GM10847 (cell line): Measurements from ENCODE around the gene DRD1.

Experiments used
- POLR2A ChIP-seq: IDR thresholded peaks from 2 replicates; pipeline ENCODE4 v1.6.1; 2011; ENCODE audit not compliant: insufficient read length; ENCODE audit errors: extremely low read depth

The DRD1 gene

DNA sequence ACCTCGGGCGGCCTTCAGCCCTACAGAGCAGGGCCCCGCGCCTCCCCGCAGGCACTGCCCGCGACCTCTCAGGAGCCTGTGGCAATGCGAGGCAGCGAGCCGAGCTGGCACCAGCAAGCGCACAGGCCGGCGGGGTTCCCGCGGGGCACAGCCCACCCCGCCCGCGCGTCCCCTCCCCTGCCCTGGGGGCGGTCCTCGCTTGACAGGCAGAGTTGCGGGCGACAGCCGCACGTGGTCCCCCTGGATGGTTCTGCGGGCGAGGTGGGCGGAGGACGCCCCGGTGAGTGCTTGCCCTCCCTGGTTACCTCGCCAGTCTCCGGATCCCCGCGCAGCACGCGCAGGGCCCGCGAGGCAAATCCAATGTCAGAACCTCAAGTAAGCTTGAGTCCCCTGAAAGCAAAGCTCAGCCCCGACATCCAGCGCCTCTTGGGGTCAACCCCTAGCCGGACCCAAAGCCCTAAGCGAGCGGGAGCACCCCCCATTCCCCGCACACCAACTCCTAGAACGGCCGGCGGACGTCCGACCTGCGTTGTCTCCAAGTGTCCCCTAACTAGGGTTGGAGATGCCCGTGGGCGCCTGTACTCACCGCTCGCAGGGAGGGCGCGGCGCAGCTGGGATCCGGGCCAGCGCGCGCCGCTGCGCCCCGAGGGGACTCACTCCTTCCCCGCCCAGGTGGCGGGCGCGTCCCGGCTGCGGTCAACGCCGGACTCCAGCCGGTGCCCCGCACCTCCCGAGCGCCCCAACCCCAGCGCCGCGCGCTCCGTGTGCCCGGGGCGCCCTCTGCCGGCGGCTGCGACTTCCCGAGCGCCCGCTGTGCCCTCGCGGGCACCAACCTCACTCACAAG, at the start of gene DRD1:
Gene DRD1 (minus strand): TSS at position 123 of the 845 bp plus-strand sequence. CDS start 1,083 bp downstream, outside the sequence.
- no peak for TF ChIP-seq POLR2A

DNA sequence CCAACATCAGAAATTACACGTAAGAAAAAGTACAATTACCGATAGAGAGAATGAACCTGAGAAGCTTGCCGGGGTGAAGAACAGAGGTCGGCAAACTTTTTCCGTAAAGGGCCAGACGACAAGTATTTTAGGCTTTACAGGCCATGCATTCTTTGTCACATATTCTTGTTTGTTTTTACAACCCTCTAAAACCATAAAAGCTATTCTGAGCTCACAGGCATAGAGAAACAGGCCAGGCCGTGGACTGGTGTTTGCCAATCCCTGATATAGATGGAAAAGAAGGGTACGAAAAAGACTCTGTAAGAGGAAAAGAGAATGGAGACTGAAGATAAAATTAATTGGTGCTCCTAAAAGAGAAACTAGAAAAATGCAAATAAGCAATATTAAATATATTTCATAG, 49.7 kb upstream of the DRD1 start:
- no peak for TF ChIP-seq POLR2A

GRCh38 chr5:175493260-175493659, 49.3 kb upstream of the DRD1 start:
- TF ChIP-seq POLR2A: no peak

GRCh38 chr5:175491223-175491622, 47.2 kb upstream of the DRD1 start:
- no peak for TF ChIP-seq POLR2A

DNA sequence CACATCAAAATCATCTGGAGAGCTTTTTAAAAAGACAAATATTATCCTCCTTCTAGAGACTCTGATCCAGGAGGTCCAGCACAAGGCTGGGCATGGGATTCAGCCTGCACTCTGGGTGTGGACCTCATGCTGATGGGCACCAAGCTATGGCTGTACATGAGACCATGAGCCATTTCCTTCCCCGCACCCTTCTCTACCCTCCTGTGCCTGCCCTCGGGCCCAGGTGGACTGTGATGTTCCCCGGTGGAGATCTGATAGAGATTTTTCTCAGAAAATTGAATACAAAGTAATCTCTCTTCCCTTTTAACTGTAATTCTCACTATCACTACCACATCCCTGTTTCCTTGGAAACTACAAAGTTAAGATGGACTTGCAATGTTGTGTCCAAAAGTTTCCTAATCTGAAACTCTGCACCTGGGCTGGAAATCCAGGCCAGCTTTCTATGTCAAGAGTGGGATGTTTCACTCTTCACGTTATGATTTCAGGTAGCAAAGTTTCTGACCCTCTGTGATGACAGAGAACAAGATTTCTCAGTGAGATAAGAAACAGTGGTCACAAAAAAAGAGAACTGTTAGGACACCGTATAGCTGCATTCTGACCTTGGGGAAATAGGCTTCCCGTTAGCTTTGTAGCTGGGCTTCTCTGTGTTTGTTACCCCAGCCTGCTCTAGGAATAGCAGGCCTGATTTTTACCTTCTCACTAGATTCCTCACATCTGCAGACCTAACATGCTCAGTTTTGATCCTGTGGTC, 45.9 kb upstream of the DRD1 start:
- no peak for TF ChIP-seq POLR2A

DNA sequence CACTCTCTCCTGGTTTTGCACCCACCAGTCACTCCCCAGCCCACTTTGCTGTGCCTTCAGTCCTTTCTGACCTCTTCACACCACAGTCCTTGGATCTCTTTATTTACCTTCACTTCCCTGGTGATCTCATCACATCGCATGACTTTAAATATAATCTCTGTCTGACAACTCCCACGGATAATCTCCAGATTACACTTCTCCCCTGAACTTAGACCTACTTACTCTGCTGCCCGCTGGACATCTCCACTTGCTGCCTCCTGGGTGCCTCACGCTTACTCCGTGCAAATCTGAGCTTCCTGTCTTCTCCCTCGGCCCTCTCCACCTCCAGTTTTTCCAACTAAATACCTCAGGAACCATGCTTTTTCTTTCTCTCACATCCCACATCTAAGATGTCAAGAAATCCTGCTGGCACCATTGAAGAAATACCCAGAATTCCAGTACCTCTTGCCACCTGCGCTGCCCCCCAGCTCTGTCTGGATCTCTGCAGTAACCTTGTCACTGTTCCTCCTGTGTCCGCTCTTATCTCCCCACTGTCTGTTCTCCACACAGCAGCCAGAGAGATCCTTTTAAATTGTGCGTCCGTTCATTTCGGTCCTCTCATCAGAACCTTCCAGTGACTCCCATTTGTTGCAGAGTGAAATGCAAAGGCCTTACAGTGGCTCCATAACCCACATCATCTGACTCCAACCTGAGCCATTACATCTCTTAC, 43.7 kb upstream of the DRD1 start:
- TF ChIP-seq POLR2A: no peak

GRCh38 chr5:175485631-175486030, 41.6 kb upstream of the DRD1 start:
- TF ChIP-seq POLR2A: no peak

DNA sequence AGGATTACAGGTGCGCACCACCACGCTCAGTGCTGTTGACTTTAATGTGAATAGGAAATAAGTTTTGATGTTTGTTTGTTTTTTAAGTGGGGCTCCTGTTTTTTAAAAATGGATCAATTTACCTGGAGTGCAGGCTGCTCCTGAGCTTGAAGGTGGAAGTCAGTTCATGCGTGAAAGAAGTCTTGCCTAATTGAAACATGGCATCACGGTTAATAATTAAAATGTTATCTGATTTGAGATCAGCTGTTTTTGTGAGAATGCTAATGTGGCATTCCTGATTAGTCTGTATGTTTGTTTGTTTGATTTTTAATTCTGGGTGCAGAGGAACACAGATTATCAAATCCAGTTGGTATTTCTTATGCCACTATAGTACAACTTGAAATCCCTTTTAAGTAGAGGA, 40.8 kb upstream of the DRD1 start:
- no peak for TF ChIP-seq POLR2A

DNA sequence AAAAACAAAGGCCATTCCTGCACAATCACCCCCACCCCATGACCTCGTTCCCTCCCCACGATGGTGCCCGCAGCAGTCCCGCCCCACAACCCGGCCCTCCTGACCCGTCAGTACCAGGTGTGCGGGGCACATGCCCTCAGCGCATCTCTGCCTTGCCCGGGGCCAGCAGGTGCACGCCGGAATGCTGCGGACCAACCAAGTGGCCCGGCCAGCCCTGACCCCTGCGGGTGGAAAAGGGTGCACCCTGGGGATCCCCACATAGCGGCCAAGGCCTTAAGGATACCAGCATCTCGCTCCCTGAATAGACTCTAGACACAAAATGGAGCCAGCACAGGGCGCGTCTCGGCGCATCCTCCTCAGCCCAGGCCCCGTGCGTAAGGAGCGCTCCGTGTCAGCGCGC, 40.3 kb upstream of the DRD1 start:
- no peak for TF ChIP-seq POLR2A

DNA sequence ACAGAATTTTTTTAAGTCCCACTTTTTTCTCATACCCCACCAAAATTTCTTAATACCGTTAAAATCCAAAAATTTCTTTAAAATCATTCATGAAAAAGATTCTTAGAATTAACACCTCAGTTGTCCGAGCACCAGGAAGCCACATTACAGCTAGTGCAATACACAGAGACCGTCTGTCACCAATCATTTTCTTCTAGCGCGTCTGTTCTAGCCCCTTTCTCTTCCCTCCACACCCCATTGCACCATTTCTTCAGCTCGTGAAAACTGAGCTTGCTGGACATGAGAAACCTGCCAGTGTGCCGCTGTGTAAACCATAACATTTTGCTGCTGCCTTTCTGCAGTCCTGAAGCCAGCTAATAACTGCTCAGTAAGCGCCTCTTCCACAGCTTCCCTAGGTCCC, 39.4 kb upstream of the DRD1 start:
- no peak for TF ChIP-seq POLR2A

- TF ChIP-seq POLR2A: no peak
Observed at GRCh38 chr5:175479125-175479881, 35.3 kb upstream of the DRD1 start.

DNA sequence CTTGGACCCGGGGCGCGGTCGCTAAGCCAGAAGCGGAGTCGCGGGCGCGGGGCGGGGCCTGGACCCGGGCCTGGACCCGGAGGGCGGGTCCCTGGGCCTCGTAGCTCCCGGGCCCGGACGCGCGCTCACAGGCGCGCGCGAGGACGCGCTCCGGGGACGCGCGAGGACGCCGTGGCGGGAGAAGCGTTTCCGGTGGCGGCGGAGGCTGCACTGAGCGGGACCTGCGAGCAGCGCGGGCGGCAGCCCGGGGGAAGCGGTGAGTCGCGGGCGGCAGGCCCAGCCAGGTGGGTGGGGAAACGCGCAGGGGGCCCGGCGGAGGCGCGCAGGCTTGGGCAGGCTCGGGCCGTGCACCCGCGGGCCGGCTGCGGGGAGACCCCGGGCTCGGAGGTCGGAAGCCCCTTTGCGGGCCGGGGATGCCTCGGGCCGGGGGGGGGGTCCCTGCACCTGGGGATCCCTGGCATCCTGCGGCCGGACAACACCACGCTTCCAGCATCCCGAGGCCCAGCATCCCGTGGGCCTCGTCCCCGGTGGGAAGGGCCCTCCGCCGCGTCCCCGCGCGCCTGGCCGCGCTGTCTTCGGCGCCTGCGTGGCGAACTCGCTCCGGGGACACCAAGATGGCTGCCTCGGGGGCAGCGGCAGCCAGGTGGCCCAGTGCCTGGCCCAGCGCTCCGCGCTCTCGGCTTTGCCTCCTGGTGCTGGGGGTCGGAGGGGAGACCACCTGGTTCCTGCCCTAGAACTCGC, 34.6 kb upstream of the DRD1 start, which contains the start of gene SFXN1:
Gene SFXN1 (plus strand): TSS at position 177 of the 741 bp plus-strand sequence. CDS start 13,544 bp downstream, outside the sequence.
- peak; percentile 73 for TF ChIP-seq POLR2A

- no peak for TF ChIP-seq POLR2A
Observed at GRCh38 chr5:175478008-175478383, 34.0 kb upstream of the DRD1 start.

DNA sequence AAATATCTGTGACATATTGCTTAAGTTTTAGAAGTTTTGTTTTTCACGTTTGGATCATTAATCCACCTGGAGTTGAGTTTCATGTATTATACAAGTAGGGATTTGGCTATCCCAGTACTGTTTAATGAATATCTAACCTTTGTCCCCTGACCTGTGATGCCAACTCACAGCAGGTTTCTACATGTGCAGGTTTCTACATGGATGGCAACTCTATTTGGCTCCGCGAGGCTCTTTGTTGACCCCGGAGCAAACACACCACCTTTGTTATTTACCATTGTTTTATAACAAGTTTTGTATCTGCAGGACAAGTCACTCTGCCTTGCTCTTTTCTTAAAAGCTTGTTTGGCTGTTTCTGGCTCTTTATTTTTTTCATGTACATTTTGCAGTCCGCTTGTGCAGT, 33.5 kb upstream of the DRD1 start:
- no peak for TF ChIP-seq POLR2A
